ENCODE results near the gene INSYN1. TPM values are rescaled to one million over a fixed set of nuclear protein-coding genes. Genes with fewer than 3 reads are reported as not detected.
"Not testable (repeated sequence)": the region's sequence is repeated elsewhere in the genome, so short reads cannot be mapped to it uniquely, and the experiment has no call there.

Gene INSYN1
- total RNA-seq, 3 donors from 2014 or later, result 1.9 to 8.3 (median 2.0) TPM

DNA sequence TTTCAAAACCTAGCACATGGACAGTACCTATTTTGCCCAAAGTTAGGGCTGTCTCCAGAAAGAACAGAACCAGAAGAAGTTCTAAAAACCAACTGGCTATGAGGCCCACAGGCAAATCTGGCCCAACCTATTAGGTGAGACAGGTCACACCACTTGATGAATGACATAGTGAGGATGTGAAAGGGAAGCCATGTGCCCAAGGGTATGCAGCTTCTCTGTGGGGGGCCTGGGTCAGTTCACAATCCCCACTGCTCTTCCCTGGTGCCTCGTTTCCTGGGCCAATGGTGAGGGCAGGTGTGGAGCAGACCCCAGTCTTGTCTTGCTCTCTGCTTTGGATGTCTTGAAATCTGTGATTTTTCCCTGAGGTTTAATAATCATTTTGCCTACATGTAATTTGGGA is 8.9 kb downstream of the INSYN1 start:
- TF ChIP-seq, protein P1, sequence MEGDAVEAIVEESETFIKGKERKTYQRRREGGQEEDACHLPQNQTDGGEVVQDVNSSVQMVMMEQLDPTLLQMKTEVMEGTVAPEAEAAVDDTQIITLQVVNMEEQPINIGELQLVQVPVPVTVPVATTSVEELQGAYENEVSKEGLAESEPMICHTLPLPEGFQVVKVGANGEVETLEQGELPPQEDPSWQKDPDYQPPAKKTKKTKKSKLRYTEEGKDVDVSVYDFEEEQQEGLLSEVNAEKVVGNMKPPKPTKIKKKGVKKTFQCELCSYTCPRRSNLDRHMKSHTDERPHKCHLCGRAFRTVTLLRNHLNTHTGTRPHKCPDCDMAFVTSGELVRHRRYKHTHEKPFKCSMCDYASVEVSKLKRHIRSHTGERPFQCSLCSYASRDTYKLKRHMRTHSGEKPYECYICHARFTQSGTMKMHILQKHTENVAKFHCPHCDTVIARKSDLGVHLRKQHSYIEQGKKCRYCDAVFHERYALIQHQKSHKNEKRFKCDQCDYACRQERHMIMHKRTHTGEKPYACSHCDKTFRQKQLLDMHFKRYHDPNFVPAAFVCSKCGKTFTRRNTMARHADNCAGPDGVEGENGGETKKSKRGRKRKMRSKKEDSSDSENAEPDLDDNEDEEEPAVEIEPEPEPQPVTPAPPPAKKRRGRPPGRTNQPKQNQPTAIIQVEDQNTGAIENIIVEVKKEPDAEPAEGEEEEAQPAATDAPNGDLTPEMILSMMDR (IDR thresholded peaks at IDR 0.05), result no peak
- TF ChIP-seq POLR2AphosphoS5 (IDR thresholded peaks at IDR 0.05) (no peak), POLR2A (IDR thresholded peaks at IDR 0.05) (no peak)
- Histone ChIP-seq H3K36me3 (no peaks in the 10 kb centered on the region), H3K9me3 (no peaks in the 10 kb centered on the region), H3K4me1 (peaks cover 0 to 3% of the 10 kb centered on the region in 2 donors), H3K27me3 (no peaks in the 10 kb centered on the region), H3K4me3 (no peak overlapping the region), H3K27ac (no peak overlapping the region)
- intact Hi-C loops (cut with DNase I; ENCODE audit: low total_unique reads), result no loop called here
- no peak for DNase-seq (ENCODE audit: low spot score in 2 of 2)

- Histone ChIP-seq H3K4me1 (peaks cover 0 to 3% of the 10 kb centered on the region in 2 donors), H3K27ac (no peak overlapping the region), H3K36me3 (no peaks in the 10 kb centered on the region), H3K27me3 (no peaks in the 10 kb centered on the region), H3K4me3 (no peak overlapping the region), H3K9me3 (no peaks in the 10 kb centered on the region)
- intact Hi-C loops (cut with DNase I; ENCODE audit: low total_unique reads), result no loop called here
- TF ChIP-seq POLR2AphosphoS5 (IDR thresholded peaks at IDR 0.05), result no peak
- TF ChIP-seq, protein P1 (IDR thresholded peaks at IDR 0.05), result no peak
- no peak for DNase-seq (ENCODE audit: low spot score in 2 of 2)
Measured at GRCh38 chr15:73741321-73741836, 11.8 kb downstream of the INSYN1 start.

- H3K36me3 ChIP-seq, result no peaks in the 10 kb centered on the region
- intact Hi-C loops (cut with DNase I; ENCODE audit: low total_unique reads), result no loop called here
- no peak overlapping the region for H3K27ac ChIP-seq
- no peaks in the 10 kb centered on the region for H3K9me3 ChIP-seq
- no peak for DNase-seq (ENCODE audit: low spot score in 2 of 2)
- no peak overlapping the region for H3K4me3 ChIP-seq
- H3K4me1 ChIP-seq, result peaks cover 0 to 3% of the 10 kb centered on the region in 2 donors
- H3K27me3 ChIP-seq, result no peaks in the 10 kb centered on the region
- TF ChIP-seq POLR2AphosphoS5 (IDR thresholded peaks at IDR 0.05), result no peak
- TF ChIP-seq, protein P1 (IDR thresholded peaks at IDR 0.05), result no peak
- TF ChIP-seq POLR2A (IDR thresholded peaks at IDR 0.05), result no peak
Measured at GRCh38 chr15:73740152-73741048, 12.8 kb downstream of the INSYN1 start.

DNA sequence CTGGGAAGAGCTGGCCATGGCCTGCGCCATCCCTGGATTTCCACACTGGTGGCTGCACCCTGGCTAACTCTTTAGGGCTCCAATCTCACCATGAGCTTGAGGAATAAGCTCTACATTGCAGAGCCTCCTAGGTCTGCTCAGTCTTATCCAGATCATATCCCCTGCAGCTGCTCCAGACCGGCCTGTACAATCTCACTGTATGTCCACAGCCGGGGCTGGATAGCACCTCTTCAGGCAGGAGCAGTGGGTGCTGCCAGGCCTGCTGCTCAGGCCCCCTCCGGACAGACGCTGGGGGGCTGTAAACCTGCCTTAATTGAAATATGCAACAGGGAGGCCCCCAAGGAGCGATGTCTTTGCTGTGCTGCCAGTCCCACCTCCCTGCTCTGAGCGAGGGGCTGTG is 15.6 kb downstream of the INSYN1 start:
- no peak overlapping the region for H3K27ac ChIP-seq
- H3K4me1 ChIP-seq, result no peaks in the 10 kb centered on the region
- H3K36me3 ChIP-seq, result no peaks in the 10 kb centered on the region
- TF ChIP-seq, protein P1 (IDR thresholded peaks at IDR 0.05), result no peak
- no peak for TF ChIP-seq POLR2A (IDR thresholded peaks at IDR 0.05)
- TF ChIP-seq POLR2AphosphoS5 (IDR thresholded peaks at IDR 0.05), result no peak
- intact Hi-C loops (cut with DNase I; ENCODE audit: low total_unique reads), result no loop called here
- no peak overlapping the region for H3K4me3 ChIP-seq
- no peaks in the 10 kb centered on the region for H3K9me3 ChIP-seq
- no peak for DNase-seq (ENCODE audit: low spot score in 2 of 2)
- H3K27me3 ChIP-seq, result no peaks in the 10 kb centered on the region

GRCh38 chr15:73732930-73733329 is 20.2 kb downstream of the INSYN1 start:
- Histone ChIP-seq H3K9me3 (no peaks in the 10 kb centered on the region), H3K27me3 (no peaks in the 10 kb centered on the region), H3K27ac (no peak overlapping the region), H3K4me3 (no peak overlapping the region), H3K36me3 (no peaks in the 10 kb centered on the region), H3K4me1 (no peaks in the 10 kb centered on the region)
- intact Hi-C loops (cut with DNase I; ENCODE audit: low total_unique reads), result no loop called here
- no peak for DNase-seq (ENCODE audit: low spot score in 2 of 2)
- no peak for TF ChIP-seq POLR2AphosphoS5 (IDR thresholded peaks at IDR 0.05)
- TF ChIP-seq, protein P1 (IDR thresholded peaks at IDR 0.05), result no peak
- TF ChIP-seq POLR2A (IDR thresholded peaks at IDR 0.05), result no peak

GRCh38 chr15:73732051-73732450 is 21.1 kb downstream of the INSYN1 start:
- H3K4me3 ChIP-seq; intact Hi-C loops (cut with DNase I; ENCODE audit: low total_unique reads); H3K4me1 ChIP-seq; H3K9me3 ChIP-seq; H3K36me3 ChIP-seq; H3K27ac ChIP-seq; H3K27me3 ChIP-seq; DNase-seq (ENCODE audit: low spot score in 2 of 2): not testable (repeated sequence)
